ENCODE results near the gene DLX1. TPM values are rescaled to one million over a fixed set of nuclear protein-coding genes. Genes with fewer than 3 reads are reported as not detected.
A peak's percentile ranks its signal among the peaks of the same experiment; 100 is the strongest.
"Not testable (repeated sequence)": the region's sequence is repeated elsewhere in the genome, so short reads cannot be mapped to it uniquely, and the experiment has no call there.

Gene DLX1
- total and polyA plus RNA-seq, 12 donors, result 0.11 to 1.4 (median 0.53) TPM; not detected in 5

- intact Hi-C loops (cut with DNase I), result loop anchor here (10.0 kb wide), 4 partner anchors 295 to 535 kb away; no protein-coding TSS in a partner anchor
- WGBS, 4 donors, result 23 to 48% (median 39%) methylated on average over 13 to 29 of the region's 29 CpGs
- TF ChIP-seq, protein P1, sequence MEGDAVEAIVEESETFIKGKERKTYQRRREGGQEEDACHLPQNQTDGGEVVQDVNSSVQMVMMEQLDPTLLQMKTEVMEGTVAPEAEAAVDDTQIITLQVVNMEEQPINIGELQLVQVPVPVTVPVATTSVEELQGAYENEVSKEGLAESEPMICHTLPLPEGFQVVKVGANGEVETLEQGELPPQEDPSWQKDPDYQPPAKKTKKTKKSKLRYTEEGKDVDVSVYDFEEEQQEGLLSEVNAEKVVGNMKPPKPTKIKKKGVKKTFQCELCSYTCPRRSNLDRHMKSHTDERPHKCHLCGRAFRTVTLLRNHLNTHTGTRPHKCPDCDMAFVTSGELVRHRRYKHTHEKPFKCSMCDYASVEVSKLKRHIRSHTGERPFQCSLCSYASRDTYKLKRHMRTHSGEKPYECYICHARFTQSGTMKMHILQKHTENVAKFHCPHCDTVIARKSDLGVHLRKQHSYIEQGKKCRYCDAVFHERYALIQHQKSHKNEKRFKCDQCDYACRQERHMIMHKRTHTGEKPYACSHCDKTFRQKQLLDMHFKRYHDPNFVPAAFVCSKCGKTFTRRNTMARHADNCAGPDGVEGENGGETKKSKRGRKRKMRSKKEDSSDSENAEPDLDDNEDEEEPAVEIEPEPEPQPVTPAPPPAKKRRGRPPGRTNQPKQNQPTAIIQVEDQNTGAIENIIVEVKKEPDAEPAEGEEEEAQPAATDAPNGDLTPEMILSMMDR (IDR thresholded peaks at IDR 0.05), result no peak
- TF ChIP-seq POLR2A (IDR thresholded peaks at IDR 0.05), result no peak
- H3K27me3 ChIP-seq, result peaks cover 56% of the 10 kb centered on the region
- DNase-seq, result no peak
- H3K4me3 ChIP-seq, result no peak overlapping the region
- H3K36me3 ChIP-seq (replicated peaks in 1 of 2), result no peaks in the 10 kb centered on the region
- no peak overlapping the region for H3K27ac ChIP-seq
- H3K9me3 ChIP-seq (replicated peaks in 1 of 3), result no peaks in the 10 kb centered on the region
- peaks cover 0 to 11% of the 10 kb centered on the region in 2 donors for H3K4me1 ChIP-seq (replicated peaks in 1 of 2)
These were observed 24.1 kb downstream of the DLX1 start for GRCh38 chr2:172109256-172109987.

DNA sequence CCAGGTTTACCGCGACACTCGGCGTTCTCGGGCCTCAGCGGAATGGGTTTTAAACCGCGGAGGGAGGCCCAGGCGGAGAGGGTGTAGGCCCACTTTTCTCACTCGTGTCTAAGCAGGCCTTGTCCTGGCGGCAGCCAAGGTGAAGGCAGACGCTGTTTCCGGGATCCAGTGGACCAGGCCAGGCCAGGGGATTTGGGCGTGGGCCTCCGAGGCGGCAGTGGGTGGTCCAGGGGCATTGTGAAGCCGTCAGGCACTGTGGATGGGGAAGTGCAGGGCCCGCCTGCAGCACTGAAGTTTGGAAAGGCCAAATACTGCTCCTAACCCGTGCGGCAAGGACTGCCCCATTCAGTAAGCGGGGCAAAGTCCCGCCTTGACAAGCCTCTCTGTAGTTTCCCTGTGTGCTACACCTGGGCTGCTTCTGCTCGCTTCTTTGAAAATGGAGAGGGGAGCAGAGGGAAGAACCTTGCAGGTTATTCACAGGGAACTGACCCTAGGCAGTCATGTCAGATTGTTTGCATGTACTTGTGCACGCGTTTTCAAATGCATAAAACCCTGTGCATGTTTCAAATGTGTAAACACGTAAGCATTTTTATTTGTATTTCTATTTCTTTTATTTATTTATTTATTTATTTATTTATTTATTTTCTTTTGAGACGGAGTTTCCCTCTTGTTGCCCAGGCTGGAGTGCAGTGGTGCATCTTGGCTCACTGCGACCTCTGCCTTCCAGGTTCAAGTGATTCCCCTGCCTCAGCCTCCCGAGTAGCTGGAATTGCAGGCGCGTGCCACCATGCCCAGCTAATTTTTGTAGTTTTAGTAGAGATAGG is 24.9 kb downstream of the DLX1 start:
- WGBS, 4 donors, result 59 to 87% (median 73%) methylated on average over 15 to 31 of the region's 31 CpGs
- Histone ChIP-seq H3K9me3 (replicated peaks in 1 of 3) (no peaks in the 10 kb centered on the region), H3K4me1 (replicated peaks in 1 of 2) (peaks cover 0 to 11% of the 10 kb centered on the region in 2 donors), H3K36me3 (replicated peaks in 1 of 2) (no peaks in the 10 kb centered on the region), H3K27ac (no peak overlapping the region), H3K27me3 (peaks cover 48% of the 10 kb centered on the region), H3K4me3 (no peak overlapping the region)
- TF ChIP-seq, protein P1 (IDR thresholded peaks at IDR 0.05), result no peak
- TF ChIP-seq POLR2A (IDR thresholded peaks at IDR 0.05), result no peak
- no peak for DNase-seq
- intact Hi-C loops (cut with DNase I), result loop anchor here (10.0 kb wide), 4 partner anchors 295 to 535 kb away; no protein-coding TSS in a partner anchor

DNA sequence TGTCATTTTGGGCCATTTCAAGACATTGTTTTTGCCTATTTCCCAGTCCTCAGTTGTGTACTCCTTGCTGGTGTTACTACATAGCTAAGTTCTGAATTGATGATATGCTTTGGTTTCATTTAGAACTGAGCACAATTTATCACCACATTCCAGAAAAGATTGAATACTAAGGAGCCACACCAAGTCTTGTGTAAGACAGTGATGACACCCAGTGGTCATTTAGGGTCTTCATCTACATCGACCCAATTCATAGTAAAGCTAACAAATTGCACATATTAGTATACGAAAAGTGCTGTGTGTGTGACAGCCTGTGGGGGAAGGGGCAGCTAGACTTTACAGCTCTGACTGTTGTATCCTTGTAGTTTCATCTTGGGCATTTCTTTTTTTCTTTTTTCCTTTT is 28.3 kb downstream of the DLX1 start:
- intact Hi-C loops (cut with DNase I), result no loop called here
- TF ChIP-seq POLR2A (IDR thresholded peaks at IDR 0.05), result no peak
- TF ChIP-seq, protein P1 (IDR thresholded peaks at IDR 0.05), result peak in 2 of 6 experiments; percentile 33
- Histone ChIP-seq H3K27ac (no peak overlapping the region), H3K36me3 (replicated peaks in 1 of 2) (no peaks in the 10 kb centered on the region), H3K4me3 (no peak overlapping the region), H3K4me1 (replicated peaks in 1 of 2) (no peaks in the 10 kb centered on the region), H3K9me3 (replicated peaks in 1 of 3) (no peaks in the 10 kb centered on the region), H3K27me3 (peaks cover 14% of the 10 kb centered on the region)
- WGBS, 4 donors, result 18 to 28% (median 25%) methylated on average over 2 of the region's 2 CpGs
- no peak for DNase-seq

DNA sequence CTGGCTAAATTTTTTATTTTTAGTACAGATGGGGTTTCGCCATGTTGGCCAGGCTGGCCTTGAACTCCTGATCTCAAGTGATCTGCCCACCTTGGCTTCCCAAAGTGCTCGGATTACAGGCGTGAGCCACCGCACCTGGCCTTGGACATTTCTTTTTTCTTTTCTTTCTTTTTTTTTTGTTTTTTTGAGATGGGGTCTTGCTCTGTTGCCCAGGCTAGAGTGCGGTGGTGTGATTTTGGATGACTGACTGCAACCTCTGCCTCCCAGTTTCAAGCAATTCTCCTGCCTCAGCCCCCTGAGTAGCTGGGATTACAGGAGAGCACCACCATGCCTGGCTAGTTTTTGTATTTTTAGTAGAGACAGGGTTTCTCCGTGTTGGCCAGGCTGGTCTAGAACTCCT is 28.9 kb downstream of the DLX1 start:
- H3K27me3 ChIP-seq; intact Hi-C loops (cut with DNase I); H3K4me1 ChIP-seq (replicated peaks in 1 of 2); H3K36me3 ChIP-seq (replicated peaks in 1 of 2); DNase-seq; H3K9me3 ChIP-seq (replicated peaks in 1 of 3); H3K4me3 ChIP-seq; H3K27ac ChIP-seq: not testable (repeated sequence)
- 76 to 80% (median 77%) methylated on average over 6 of the region's 6 CpGs for WGBS, 4 donors
